IPS-20b (cell line): ENCODE data around the gene PARD6B.
"Not testable (repeated sequence)": the region's sequence is repeated elsewhere in the genome, so short reads cannot be mapped to it uniquely, and the experiment has no call there.

Source experiments
- H3K27ac ChIP-seq: one replicate; pipeline ENCODE4 v1.5.1; 2013; ENCODE audit warnings: low read length
- H3K27me3 ChIP-seq: 2 replicates; pipeline ENCODE4 v1.6.1; 2013; ENCODE audit warnings: mild to moderate bottlenecking, low read length, inconsistent platforms; ENCODE audit not compliant: insufficient read depth
- H3K36me3 ChIP-seq: 2 replicates; pipeline ENCODE4 v1.6.1; 2013; ENCODE audit warnings: low read depth, mild to moderate bottlenecking, inconsistent platforms, low read length, moderate library complexity; ENCODE audit not compliant: insufficient read depth
- H3K4me1 ChIP-seq: 2 replicates; pipeline ENCODE4 v1.6.1; 2013; ENCODE audit warnings: mild to moderate bottlenecking, control low read depth, inconsistent platforms, low read length, moderate library complexity; ENCODE audit not compliant: insufficient read depth
- H3K4me3 ChIP-seq: 2 replicates; pipeline ENCODE4 v1.5.1; 2013; ENCODE audit warnings: mild to moderate bottlenecking, low read length, inconsistent platforms
- H3K9ac ChIP-seq: 2 replicates; pipeline ENCODE4 v1.6.1; 2013; ENCODE audit warnings: low read depth, mild to moderate bottlenecking, inconsistent platforms, low read length, moderate library complexity
- H3K9me3 ChIP-seq: 2 replicates; pipeline ENCODE4 v1.6.1; 2013; ENCODE audit warnings: mild to moderate bottlenecking, low read depth, low read length, inconsistent platforms; ENCODE audit not compliant: insufficient read depth

PARD6B gene

DNA sequence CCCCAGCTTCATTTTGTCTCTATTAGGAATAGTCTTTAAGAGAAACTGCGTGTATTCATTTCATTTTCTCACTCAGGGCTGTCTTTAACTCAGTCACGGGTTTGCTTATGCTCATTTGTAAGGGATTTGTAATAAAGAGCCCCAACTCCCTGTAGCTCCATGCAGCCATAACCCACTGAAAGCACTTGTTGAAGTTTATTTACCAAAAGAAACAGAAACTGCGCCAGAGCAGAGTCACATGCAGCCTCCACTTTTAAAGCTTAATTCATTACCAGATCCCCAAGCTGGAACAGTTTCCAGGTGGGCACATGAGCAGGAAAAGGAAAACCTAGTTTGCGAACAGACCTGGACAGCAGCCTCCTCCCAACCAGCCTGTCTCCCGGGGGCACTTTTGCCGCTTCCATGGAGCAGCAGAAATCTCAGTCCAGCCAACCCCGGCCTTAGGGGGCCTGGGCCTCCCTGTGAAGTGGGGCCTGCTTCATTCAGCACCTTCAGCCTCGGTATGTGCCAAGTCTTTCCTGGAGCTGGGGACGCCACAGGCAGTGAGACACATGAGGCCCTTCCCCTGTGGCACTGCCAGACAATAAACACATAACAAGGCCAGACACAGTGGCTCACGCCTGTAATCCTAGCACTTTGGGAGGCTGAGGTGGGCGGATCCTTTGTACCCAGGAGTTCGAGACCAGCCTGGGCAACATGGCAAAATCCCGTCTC is 68.0 kb downstream of the PARD6B start:
- H3K4me1 ChIP-seq: peaks cover 7% of the 10 kb centered on the region; the same call in 1 of the 2 replicates
- H3K36me3 ChIP-seq: no peaks in the 10 kb centered on the region
- H3K9ac ChIP-seq: 0 out of 2 replicates have a peak overlapping the region, but pooled peaks have one; percentile 18
- no peak overlapping the region for H3K27ac ChIP-seq
- peaks cover 7% of the 10 kb centered on the region for H3K27me3 ChIP-seq
- H3K4me3 ChIP-seq: no peak overlapping the region
- no peaks in the 10 kb centered on the region for H3K9me3 ChIP-seq

DNA sequence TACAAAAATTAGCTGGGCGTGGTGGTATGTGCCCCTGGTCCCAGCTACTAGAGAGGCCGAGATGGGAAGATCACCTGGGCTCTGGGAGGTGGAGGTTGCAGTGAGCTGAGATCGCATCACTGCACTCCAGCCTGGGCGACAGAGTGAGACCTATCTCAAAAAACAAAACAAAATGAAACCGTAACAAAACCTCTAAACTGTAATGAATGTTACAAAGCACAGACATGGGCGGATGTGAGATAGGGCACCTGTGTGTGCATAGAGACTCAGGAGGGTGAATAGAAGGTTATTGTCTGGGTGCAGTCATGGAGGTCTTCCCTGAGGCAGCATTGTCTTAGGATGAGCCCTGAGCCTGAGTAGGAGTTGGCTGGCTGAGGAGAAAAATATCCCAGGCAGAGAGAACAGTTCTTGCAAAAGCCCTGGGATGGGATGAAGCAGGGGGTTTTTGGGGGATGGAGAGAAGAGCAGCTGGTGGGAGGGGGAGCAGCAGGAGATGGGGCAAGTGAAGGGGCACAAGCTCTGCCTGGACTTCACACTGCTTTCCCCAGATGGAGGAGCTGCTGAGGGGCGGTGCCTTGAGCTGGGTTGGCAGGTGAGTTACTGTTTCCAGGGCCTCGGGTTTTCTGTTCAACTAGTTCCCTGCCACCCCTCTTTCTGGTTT is 68.6 kb downstream of the PARD6B start:
- H3K9ac ChIP-seq: no peak overlapping the region
- H3K4me1 ChIP-seq: peaks cover 7% of the 10 kb centered on the region; the same call in 1 of the 2 replicates
- H3K36me3 ChIP-seq: no peaks in the 10 kb centered on the region
- no peak overlapping the region for H3K27ac ChIP-seq
- H3K27me3 ChIP-seq: peaks cover 7% of the 10 kb centered on the region
- no peak overlapping the region for H3K4me3 ChIP-seq
- H3K9me3 ChIP-seq: no peaks in the 10 kb centered on the region

DNA sequence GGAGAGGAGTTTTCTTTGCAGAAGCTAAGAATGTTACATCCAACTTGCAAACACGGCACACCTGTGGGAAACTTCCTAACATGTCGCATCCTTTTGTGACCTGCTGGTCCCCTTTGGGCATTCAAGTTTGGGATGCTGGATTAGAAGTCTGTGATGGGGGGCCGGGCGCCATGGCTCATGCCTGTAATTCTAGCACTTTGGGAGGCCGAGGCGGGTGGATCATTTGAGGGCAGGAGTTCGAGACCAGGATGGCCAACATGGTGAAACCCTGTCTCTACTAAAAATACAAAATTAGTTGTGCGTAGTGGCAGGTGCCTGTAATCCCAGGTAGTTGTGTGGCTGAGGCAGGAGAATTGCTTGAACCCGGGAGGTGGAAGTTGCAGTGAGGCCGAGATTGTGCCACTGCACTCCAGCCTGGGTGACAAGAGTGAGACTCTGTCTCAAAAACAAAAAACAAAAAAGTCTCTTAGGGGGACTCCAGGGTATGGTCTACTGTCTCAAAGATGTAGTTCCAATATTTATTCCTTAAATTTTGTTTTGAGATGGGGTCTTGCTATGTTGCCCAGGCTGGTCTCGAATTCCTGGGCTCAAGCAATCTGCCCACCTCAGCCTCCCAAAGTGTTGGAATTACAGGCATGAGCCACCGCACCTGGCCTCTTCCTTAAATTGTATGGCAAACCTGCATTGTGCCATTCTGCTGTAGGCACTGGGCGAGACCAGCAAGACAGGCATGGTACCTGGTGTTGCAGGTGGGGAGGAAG is 69.8 kb downstream of the PARD6B start:
- H3K27me3 ChIP-seq, H3K36me3 ChIP-seq, H3K27ac ChIP-seq, H3K9me3 ChIP-seq, H3K4me1 ChIP-seq, H3K9ac ChIP-seq, H3K4me3 ChIP-seq: not testable (repeated sequence)

DNA sequence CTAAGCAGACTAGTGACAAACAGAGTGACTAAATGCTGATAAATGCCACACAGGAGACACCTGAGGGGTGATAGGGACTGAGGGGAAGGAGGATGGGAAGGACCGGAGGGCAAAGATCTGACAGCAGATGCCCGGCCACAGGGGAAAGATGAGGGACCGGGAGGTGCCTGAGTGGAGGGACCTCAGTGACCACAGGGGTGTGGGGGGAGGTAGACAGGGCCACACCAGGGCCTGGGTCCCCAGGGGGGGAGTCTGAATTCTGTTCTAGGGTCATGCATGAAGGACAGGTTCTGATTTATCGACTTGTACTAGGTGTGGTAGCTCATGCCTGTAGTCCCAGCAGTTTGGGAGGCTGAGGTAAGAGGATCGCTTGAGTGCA is 70.4 kb downstream of the PARD6B start:
- Histone ChIP-seq H3K27ac (no peak overlapping the region), H3K4me3 (no peak overlapping the region), H3K4me1 (peaks cover 7% of the 10 kb centered on the region; the same call in 1 of the 2 replicates), H3K9ac (no peak overlapping the region), H3K36me3 (no peaks in the 10 kb centered on the region), H3K9me3 (no peaks in the 10 kb centered on the region), H3K27me3 (no peaks in the 10 kb centered on the region)

DNA sequence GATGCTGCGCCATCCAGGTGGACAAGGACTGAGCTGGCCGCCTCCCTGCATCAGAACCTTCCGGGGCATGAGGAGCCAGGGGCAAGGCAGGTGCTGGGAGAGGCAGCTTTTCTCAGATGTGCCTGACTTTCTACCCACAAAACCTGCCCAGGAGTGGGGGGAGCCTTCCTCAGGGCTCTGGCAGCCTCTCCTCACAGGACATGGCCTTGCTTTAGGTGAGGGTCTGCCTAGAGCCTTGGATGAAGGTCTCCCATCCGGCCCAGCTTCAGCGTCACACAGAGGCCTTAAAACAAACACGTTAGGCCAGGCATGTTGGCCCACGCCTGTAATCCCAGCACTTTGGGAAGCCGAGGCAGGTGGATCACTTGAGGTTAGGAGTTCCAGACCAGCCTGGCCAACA is 70.9 kb downstream of the PARD6B start:
- H3K4me1 ChIP-seq: peaks cover 7% of the 10 kb centered on the region; the same call in 1 of the 2 replicates
- H3K9me3 ChIP-seq: no peaks in the 10 kb centered on the region
- no peak overlapping the region for H3K9ac ChIP-seq
- H3K36me3 ChIP-seq: no peaks in the 10 kb centered on the region
- no peaks in the 10 kb centered on the region for H3K27me3 ChIP-seq
- H3K4me3 ChIP-seq: no peak overlapping the region
- H3K27ac ChIP-seq: no peak overlapping the region

DNA sequence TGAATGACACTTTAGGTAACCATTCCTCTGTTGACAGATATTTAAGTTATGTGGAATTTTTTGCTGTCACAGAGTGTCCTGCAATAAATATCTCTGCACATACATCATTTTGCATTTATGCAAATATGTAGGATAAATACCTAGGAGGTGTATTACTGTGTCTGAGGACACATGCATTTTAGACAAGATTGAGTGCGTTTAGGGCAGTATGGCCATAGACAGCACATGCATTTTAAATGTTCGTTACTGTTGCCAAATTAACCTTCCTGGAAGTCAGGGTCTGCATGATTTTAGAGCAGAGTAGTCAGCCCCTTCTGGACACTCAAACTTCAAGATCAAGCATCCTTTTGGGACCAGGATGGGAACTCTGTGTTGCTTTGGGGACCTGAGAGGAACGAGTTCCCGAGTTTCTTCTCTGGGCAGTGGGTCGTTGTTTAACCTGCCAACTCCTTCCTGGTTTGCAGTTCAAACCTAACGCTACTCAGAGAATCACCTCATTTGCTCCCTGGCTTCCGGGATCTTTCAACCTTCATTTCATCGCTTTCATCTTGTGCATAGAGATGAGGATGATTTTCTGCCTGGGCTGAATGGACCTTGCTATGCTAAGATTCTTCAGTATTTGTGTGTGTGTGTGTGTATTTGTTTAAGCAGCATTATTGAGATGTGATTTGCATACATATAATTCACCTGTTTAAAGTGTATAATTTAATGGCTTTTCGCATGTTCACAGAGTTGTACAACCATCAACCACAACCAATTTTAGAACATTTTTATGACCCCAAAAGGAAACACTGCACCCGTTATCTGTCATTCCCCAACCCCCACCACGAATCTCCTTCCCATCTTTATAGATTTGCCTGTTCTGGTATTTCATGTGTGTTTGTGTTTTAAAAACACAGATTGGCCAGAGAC is 73.3 kb downstream of the PARD6B start:
- Histone ChIP-seq H3K4me3 (no peak overlapping the region), H3K9ac (peak overlapping the region; percentile 27; the same call in 1 of the 2 replicates), H3K27me3 (no peaks in the 10 kb centered on the region), H3K9me3 (no peaks in the 10 kb centered on the region), H3K4me1 (peaks cover 7% of the 10 kb centered on the region; the same call in 1 of the 2 replicates), H3K27ac (no peak overlapping the region), H3K36me3 (no peaks in the 10 kb centered on the region)

DNA sequence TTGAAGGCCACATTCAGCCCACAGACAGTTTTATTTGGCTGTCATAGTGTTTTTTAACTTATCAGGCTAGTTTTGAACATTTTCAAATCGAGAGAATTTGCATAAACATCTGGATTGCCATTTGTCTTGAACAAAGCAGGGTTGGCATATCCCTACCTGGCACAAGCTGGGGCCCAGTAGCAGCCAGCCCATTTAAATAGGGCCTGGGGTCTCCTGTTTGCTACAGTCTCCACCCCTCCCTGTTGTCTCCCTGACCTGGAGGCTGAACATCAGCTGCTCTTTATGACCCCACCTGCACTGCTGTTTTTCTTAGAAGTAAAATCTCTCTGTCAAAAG is 73.9 kb downstream of the PARD6B start:
- Histone ChIP-seq H3K9me3 (no peaks in the 10 kb centered on the region), H3K4me1 (peaks cover 4% of the 10 kb centered on the region; the same call in 1 of the 2 replicates), H3K4me3 (no peak overlapping the region)

DNA sequence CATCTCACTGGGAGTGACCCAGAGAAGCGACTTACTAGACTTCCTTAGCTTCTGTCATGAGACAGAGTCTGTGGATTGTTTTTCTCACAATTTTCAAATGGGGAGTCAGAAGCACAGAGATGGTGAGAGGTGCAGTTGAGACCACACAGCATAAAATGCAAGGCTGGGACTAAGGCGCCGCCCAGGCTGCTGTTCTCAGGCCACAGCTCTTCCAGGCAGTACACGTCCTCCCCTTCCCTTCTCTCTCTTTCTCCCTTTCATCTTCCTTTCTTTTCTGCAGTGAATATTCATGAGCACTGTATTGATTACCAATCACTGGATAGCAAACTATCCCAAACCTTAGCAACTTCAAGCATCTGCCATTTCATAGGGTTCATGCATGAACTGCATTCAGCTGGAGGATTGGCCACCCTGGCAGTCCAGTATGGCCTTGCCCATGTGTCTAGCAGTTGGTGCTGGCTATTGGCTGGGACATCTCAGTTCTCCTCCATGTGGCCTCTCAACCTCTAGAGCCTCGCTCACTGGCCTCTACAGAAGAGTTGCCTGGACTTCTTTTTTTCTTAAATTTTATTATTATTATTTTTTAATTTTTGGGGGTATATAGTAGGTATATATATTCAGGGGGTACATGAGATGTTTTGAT is 74.9 kb downstream of the PARD6B start:
- Histone ChIP-seq H3K27ac (no peak overlapping the region), H3K27me3 (no peaks in the 10 kb centered on the region), H3K4me3 (no peak overlapping the region), H3K9me3 (no peaks in the 10 kb centered on the region), H3K4me1 (peaks cover 3% of the 10 kb centered on the region; the same call in 1 of the 2 replicates), H3K36me3 (no peaks in the 10 kb centered on the region), H3K9ac (no peak overlapping the region)

More for the DNA sequence above, 73.9 kb downstream of the PARD6B start:
- H3K27me3 ChIP-seq: no peaks in the 10 kb centered on the region
- H3K9ac ChIP-seq: peak overlapping the region; percentile 27; the same call in 1 of the 2 replicates
- H3K27ac ChIP-seq: no peak overlapping the region
- H3K36me3 ChIP-seq: no peaks in the 10 kb centered on the region
